Mesenteric fat pad (tissue), 1 donor: Measurements from ENCODE around the gene MYL2. TPM values are rescaled to one million over a fixed set of nuclear protein-coding genes. Genes with fewer than 3 reads are reported as not detected.

Source experiments
- DNase-seq: peaks from one replicate; pipeline ENCODE4 v3.0.0-alpha.2; 2020; ENCODE audit warnings: low spot score
- total RNA-seq: library from RNA; stranded (reverse); fragmentation: NEBNext Ultra II Directional; extraction: Animal tissue kit (Norgen Biotek cat#: 25700); gene quantifications from one replicate; pipeline ENCODE4 v1.2.1, GENCODE V29; 2021
- donor health status: DM: yes; HTN: yes; CAD: no.

Gene MYL2
- total RNA-seq, 1 donor from 2014 or later = not detected

DNA sequence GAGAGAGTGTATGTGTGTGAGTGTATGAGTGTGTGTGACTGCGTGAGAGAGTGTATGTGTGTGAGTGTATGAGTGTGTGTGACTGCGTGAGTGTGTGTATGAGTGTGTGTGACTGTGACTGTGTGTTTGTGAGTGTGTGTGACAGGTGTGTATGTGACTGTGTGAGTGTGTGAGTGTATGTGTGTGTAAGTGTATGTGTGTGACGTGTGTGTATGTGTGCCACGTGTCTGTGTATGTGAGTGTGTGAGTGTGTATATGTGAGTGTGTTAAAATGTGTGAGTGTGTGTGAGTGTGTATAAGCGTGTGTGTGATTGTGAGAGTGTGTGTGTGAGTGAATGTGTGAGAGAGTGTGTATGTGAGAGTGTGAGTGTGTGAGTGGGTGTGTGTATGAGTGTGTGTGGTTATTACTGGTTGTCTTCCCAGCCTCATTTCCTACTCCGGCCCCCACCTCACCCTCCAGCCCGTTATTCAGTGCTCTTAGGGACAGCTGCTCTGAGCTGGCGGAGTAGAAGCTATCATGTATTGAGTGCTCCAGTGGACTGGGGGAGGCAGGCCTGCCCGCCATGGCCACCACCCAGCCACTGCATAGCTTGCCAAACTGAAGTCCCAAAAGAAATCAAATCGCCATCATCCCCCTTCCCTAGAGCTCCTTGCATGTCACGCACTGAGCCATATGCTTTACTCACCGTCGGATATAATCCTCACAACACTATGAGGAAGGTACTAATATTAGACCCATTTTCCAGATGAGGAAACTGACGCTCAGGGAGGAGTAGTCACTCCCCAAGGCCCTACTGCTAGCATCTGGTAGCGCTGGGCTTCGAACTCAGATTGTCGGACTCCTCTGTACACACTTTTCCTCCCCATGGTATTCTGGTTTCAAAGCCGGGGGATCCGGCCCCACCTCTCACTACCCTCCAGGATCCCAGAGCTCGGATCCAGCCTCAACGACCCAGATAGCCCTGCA lies 10.3 kb upstream of the MYL2 start:
- DNase-seq = peak; percentile 82

DNA sequence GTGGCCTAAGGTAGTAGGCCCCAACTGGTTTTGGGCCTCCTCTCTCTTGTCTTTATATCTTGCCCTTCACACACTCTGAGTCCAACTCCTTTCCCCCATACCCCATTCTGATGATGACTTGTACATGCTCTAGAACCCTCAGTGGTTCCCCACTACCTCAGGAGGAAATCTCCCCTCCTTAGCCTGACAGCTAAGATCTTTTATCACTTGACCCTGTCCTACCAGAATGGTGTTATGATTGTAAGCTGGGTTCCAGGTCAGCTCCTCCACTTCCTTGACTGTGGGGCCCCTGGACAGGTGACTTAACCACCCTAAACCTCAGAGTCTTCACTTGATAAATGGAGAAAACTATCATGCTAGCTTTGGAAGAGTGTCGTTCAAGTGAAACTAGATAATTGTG lies 9.4 kb upstream of the MYL2 start:
- no peak for DNase-seq

- peak; percentile 74 for DNase-seq
These were observed 8.3 kb upstream of the MYL2 start for GRCh38 chr12:110928700-110929099.

GRCh38 chr12:110927546-110927945 lies 7.2 kb upstream of the MYL2 start:
- peak; percentile 6 for DNase-seq

DNA sequence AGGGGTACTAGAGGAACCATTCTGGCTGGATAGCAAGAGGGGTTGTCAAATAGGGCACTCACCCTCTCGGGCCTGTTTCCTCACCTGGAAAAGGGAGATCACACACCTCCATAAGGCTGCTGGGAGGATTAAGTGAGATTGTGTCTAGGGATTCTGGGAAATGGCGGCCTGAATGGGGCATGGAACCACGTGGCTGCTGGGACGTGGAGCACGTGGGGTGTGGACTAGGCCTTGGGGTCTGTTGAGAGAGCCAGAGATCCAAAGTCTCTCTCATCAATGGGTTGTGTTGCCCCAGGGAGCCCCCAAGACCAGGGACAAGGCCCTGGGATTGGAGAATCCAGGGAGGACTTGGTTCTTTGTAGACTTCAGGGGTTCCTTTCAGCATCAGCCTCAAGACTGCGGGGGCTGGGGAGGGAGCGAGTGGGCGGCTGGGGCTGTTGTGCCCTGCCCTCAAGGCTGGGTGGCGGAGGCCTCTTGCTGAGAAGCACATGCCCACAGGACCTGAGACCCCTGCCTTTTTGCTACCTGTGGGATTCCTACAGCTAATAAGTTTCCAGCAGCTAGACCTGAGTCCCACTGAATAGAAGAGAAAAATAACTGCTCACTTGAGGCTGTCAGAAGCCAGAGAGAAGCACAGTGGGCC lies 3.4 kb upstream of the MYL2 start:
- no peak for DNase-seq

DNA sequence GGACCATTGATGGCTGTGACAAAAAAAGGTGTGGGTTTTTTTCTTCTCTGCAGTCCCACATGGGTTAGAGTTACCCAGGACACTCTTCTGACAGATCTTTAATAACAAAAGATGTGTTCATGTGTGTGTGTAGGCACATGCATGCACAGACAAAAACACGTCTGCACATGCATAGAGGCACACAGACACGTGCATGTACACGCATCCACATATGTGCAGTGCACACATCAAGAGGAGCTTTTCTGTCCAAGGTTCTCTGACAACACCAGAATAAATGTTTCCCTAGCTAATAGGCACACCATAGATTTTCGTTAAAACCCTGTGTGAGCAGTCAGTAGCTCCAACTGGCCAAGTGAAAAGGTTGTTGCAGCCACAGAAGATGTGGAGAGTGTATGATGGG lies 2.8 kb upstream of the MYL2 start:
- DNase-seq = no peak

DNA sequence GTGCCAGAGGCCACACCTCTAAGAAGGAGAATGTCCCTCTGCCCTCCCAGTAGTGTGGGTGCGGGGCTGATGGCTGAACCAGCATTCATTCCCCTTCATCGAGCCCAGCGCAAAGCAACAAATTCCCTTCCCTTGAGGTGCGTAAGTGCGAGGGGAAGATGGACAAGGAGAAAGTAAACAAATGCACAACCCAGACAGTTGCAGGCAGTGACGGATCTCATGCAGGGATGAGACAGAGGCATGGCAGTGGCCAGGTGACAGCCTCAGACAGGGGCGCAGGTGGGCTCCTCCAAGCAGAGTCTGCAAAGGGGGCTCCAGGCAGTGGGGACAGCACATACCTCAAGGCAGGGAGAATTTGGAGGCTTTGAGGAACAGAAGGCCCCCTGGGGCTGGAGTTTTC lies 2.3 kb upstream of the MYL2 start:
- DNase-seq = no peak

GRCh38 chr12:110921262-110921661 lies 883 bp upstream of the MYL2 start:
- DNase-seq = no peak

DNA sequence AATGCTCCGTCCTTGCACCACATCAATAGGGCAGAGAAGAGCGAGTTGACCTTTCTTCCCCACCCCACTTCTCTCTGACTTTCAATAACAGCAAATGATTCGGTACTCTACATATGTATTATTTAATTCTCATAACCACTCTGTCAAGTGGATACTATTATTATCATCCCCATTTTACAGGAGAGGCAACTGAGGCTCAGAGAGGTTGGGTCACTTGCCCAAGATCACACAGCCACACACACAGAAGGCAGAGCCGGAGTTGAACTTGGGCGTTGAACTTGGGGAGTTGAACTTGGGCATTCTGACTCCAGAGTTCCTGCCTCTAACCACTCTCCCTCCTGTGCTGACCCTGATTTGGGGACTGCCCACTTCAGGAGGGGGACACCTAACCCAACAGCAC lies 659 bp downstream of the MYL2 start:
- no peak for DNase-seq

- DNase-seq = no peak
These were observed 2.4 kb downstream of the MYL2 start for GRCh38 chr12:110917961-110918360.

GRCh38 chr12:110917467-110917866 lies 2.9 kb downstream of the MYL2 start:
- no peak for DNase-seq

DNA sequence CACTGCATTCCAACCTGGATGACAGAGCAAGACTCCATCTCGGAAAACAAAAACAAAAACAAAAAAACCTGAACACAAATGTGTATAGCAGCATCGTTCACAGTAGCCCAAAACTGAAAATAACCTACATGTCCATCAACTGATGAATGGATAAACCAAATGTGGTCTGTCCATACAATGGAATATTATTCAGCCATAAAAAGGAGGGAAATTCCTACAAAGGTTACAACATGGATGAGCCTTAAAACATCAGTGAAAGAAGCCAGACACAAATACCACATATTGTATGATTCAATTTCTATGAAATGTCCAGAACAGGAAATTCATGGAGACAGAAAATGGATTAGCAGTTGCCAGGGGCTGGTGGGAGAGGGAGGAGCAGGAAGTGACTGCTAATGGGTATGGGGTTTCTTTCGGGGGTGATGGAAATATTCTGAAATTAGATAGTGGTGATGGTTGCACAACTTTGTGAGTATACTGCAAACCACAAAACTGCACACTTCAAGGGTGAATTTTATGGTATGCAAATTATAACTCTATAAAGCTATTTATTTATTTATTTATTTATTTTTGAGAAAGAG lies 4.0 kb downstream of the MYL2 start:
- DNase-seq = no peak

GRCh38 chr12:110913119-110914056 lies 7.0 kb downstream of the MYL2 start:
- no peak for DNase-seq

DNA sequence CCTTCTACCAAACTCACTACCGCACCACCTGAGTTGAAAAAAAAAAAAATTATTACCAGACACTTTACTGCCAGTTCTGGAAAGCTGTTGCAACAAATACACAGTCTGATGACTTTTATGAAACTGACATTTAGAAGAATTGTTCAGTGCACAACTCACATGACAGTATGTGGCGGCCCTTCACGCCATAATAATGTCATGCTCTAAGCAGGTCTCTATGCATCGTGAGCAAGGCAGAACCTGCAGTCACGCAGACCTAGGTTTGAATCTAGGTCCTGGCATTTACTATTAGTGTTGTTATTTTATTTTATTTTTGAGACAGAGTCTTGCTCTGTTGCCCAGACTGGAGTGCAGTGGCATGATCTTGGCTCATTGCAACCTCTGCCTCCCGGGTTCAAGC lies 8.1 kb downstream of the MYL2 start:
- DNase-seq = no peak

GRCh38 chr12:110908377-110909152 lies 11.8 kb downstream of the MYL2 start:
- no peak for DNase-seq

- no peak for DNase-seq
These were observed 12.8 kb downstream of the MYL2 start for GRCh38 chr12:110907583-110907982.

DNA sequence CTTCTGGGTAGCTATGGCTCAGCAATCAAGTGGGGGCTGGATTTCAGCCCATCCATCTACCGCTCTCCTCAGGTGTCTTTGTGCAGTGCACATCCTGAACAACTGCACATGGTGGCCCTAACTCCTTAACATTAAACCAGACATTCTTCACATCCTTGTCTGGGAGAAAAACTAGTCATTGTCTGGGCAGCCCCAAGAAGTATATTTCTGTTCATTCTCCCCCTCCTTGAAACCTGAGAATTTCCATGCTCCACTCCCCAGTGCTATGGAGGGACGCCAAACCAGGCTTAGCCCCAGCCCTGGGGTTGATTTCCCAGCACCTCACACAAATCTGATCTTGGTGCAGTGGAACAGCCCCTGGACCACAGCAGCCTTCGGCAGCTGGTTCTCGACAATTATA lies 13.4 kb downstream of the MYL2 start:
- no peak for DNase-seq

DNA sequence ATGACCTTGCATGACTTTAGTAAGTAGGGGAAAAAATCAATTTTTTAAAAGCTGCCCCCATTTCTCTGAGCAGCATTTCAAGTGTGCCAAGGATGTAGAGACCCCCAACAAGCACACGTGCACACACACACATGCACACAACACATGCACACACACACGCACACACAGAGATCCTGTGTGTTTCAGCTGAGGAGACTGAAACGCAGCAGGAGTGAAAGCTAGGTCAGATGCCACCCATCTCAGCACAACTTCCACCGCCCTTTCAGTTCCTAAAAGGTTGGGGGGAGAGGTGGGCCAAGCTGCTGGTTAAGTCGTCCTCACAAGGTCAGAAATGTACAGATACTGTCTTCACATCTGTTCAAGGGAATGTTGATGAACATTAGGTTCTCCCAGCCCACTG lies 13.9 kb downstream of the MYL2 start:
- DNase-seq = no peak

DNA sequence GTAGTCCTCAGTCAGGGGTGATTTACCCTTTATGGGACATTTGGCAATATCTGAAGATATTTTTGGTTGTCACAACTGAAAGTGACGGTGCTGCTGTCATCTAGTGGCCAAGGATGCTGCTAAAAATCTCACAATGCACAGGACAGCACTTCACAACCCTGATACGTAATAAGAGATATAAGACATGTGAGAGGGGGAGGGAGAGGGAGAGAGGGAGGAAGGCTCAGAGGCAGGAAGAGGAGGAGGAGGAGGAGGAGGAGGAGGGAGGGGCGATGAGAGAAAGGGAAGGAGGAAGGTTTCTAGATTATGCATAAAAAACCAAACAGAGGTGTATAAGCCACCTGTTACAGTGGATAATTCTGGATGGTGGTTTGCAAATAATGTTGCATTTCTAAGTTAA lies 14.3 kb downstream of the MYL2 start:
- no peak for DNase-seq

GRCh38 chr12:110903511-110903910 lies 16.9 kb downstream of the MYL2 start:
- no peak for DNase-seq
